Measurements from ENCODE around the gene MRGPRF.

GRCh38 chr11:68989936-68990606 is 23.0 kb downstream of the MRGPRF start:
- TF ChIP-seq CTCF (IDR thresholded peaks at IDR 0.05), result no peak
- TF ChIP-seq POLR2A (IDR thresholded peaks at IDR 0.05), result no peak

Data from Peyer's patch (tissue), 4 donors.